Sigmoid colon (tissue), 4 donors: ENCODE measurements around the gene GMDS.

Experiments
- CTCF ChIP-seq, 4 experiments: fragments of 450-650 bp in 3 of 4; fragments of 200-600 bp in 1 of 4; IDR thresholded peaks; one replicate each; pipeline ENCODE4 v1.5.1; 2016 to 2019; ENCODE audit warnings: antibody characterized with exemption in 4 of 4, mild to moderate bottlenecking in 3 of 4, moderate library complexity in 2 of 4
- POLR2A ChIP-seq, 2 donors: fragments of 450-650 bp; IDR thresholded peaks; one replicate each; pipeline ENCODE4 v1.6.1; 2016; ENCODE audit warnings: antibody characterized with exemption in 2 of 2, mild to moderate bottlenecking in 2 of 2, moderate library complexity in 2 of 2
- POLR2AphosphoS5 ChIP-seq, 4 donors: sonication (generic); formaldehyde crosslinking; IDR thresholded peaks; one replicate each; pipeline ENCODE4 v1.6.1; 2017; ENCODE audit warnings: antibody characterized with exemption in 4 of 4

- TF ChIP-seq CTCF (IDR thresholded peaks at IDR 0.05) (no peak), POLR2A (IDR thresholded peaks at IDR 0.05) (no peak), POLR2AphosphoS5 (IDR thresholded peaks at IDR 0.05) (no peak)
Measured at GRCh38 chr6:1696463-1696850, 548.9 kb downstream of the GMDS start.
